GM21447 (cell line): ENCODE measurements around the gene CFAP97D2.
"Not testable (repeated sequence)": the region's sequence is repeated elsewhere in the genome, so short reads cannot be mapped to it uniquely, and the experiment has no call there.

Experiments
- ATAC-seq: cut with Tn5 transposase; IDR thresholded peaks from one replicate; pipeline ENCODE4 v1.9.1; 2021; ENCODE audit not compliant: unreplicated experiment

The CFAP97D2 gene

DNA sequence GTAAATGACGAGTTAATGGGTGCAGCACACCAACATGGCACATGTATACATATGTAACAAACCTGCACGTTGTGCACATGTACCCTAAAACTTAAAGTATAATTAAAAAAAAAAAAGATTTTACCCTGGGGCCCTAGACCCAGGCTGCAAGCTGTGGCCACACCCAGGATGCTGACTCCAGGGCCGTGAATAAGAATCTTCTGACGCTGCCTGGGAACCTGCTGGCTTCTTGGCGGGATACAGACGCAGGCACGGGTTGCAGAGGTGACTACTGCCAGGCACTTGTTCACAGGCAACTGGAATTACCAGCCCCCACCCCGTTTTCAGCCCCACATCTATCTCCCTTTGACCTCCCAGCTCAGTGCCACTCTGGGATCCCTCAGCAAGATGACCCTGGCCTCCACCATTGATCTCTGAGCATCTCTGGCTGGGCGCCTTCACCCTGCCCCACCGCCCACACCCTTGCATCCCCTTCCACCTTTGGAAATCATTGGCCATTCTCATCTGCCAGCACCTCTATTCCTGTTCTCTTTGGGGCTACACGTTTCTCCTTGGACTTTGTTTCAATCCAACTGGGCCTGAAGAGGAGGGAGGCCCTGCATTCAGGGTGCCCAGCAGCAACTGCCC lies 21.1 kb upstream of the CFAP97D2 start:
- no peak for ATAC-seq

DNA sequence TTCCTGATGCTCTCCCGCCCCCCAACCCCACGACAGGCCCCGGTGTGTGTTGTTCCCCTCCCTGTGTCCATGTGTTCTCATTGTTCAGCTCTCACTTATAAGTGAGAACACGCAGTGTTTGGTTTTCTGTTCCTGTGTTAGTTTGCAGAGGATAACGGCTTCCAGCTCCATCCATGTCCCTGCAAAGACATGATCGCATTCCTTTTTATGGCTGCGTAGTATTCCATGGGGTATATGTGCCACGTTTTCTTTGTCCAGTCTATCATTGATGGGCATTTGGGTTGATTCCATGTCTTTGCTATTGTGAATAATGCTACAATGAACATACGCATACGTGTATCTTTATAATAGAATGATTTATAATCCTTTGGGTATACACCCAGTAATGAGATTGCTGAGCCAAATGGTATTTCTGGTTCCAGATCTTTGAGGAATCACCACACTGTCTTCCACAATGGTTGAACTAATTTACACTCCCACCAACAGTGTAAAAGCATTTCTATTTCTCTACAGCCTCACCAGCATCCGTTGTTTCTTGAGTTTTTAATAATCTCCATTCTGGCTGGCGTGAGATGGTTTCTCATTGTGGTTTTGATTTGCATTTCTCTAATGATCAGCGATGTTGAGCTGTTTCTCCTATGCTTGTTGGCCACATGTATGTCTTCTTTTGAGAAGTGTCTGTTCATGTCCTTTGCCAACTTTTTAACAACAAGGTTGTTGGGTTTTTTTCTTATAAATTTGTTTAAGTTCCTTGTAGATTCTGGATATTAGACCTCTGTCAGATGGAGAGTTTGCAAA lies 20.0 kb upstream of the CFAP97D2 start:
- not testable (repeated sequence) for ATAC-seq

DNA sequence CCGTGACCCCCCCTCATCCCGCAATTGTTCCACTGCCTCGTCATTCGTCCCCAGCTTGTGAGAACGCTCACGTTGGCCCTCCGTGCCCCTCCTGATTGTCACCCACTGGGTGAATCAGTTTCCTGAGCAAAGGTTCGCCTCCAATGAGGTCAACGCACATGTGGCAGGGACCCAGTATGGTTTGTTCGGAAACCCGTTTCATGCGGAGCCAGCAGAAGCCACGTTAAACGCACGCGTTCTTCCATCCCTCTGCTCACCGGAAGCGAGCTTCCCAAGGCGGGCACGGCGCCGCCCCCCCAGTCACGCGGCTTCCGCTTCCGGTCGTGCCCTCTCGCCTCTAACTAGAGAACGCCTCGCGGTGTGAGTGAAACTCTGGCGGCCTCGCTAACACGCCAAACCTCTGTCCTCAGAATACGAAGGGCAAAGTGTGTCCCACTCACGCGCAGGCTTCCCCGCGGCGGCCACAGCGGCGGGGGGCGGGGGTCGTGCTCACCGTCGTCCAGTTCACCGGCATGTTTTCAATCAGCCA lies 18.0 kb upstream of the CFAP97D2 start:
- no peak for ATAC-seq

DNA sequence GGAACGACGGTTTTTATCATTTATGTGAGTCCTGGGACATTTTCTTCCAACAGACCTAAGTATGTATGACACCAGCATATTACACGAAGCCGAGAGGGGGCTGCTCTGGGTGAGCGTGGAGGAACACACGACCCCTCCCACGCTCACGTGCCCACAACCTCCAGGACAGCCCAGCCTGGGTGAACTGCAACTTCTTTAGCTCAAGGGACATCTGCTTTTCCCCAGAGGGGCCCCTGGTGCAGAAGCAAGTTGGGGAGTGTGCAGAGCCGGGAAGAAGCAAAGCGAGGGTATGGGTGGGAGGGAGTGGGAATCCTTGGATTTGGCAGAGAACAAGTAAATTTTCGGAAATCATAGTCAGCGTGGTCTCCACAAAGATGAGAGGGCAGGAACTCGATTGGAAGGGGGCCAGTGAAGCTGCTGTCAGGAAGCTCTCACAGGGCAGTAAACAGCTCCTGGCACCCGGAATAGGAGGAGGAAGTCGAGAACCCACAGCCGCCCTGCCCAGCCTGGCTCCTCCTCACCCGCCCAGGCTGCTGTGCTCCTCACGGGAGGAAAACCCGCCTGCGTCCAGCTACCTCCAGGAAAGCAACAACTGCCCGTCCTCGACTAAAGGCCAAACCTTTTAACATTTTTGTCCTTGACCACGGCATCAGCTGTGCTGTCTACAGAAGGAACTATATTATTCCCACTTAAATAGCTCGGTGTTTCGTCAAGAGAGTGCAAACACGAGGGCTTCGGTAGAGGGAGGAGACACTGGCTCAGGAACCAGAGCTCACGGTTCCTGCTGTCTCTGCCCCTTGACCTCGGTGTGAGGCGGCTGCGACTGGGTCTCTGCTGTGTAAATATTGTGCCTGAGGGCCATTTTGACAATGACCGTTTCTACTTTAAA lies 17.2 kb upstream of the CFAP97D2 start:
- no peak for ATAC-seq

DNA sequence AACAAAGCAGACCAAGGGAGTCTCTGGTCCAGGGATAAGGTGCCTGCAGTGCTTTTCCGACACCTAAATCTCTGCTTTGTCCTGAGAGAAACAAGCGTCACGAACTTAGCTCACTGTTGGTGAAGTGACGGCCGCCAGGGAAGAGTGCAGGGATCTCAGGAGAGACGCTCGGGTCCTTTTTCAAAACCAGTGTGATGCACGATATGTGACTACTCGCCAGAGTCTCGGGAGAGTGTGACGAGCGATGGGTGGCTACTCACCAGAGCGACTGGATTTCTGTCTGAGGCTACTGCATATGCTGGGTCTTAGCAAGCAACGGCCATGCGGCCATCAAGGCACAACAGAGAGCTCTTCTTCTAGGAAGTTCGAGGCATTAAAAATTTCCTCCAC lies 16.5 kb upstream of the CFAP97D2 start:
- no peak for ATAC-seq

DNA sequence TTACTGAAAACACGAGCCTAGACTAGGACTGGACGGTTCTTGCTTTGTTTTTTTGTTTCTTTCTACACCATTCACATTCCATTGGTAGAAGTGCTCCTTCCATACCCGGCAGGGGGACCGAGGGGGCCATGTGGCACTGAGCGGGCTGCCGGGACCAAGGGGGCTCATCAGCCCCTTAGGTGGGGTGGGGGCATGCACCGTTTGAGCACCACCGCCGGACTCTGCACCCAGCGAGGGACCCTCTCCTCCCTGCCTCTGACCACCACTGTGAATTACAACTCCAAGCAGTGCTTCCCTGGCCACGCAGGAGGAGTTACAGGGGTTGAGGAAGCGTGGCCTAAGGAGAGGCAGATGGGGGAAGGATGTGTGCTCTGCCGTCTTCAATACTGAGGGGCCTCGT lies 15.0 kb upstream of the CFAP97D2 start:
- ATAC-seq = no peak

DNA sequence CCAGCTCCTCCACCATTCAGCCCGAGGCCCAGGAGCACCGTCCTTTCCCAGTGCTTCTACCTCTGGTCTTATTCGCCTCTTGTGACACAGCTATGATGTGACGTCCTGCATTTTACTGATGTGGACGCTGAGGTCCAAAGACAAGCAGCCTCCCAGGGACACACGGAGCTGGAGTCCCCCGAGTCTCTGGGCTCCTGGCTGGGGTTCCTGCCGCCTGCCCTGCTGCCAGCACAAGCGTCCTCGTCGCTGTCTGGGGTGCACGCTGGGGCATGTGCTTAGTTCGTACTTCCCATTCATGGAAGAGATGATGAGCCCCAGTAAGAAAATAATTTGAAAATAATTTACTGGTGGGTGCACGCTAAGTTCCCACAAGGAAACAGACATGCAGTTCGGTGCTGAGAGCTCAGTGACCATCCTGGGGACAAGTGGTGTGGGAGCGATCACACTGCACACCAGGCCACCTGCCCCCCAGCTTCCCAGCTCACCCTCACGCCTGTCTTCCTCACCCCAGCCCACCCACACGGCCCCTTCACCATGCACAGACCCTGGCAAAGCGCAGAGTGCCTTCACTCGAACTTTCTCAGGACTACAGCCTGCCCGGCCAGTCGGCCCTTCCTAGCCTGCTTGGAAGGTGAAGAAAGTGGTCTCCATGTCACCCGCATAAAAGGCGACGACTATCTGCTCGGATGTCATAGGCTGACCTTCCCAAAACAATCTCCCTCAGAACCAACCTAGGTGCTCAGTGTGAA lies 14.2 kb upstream of the CFAP97D2 start:
- ATAC-seq = no peak

DNA sequence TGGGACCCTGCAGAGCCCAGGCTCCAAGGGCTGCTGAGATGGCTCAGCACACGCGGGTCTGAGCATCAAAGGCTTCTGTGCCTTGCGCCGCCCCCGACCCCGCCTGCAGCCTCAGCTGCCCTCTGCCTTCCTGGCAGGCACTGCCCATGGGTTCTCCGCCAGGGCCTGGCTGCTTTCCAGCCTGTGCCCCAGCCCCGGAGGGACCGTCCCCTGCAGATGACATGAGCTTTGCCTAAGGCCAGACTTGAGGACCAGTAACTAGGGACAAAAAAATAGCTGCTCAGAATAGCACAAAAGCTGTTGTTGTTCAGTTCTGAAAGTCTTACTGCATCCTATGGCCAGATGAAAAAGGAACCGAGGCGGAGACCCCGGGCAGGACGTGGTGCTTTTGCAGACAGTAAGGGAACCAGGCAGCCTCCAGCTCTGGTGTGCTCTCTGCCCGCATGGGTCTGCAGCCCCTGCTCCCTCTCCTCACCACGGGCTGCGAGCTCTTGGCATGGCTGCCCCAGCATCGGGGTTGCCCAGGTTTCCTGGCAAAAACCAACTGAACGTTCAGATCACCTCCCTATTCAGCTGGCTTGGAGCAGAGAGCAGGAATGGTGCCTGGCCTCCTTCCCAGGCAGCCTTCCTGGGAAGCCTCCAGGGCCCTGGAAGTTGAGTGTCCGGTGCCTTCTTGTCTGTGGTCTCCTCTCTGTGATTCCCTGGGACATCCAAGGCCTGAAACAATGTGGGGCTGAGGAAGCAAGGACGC lies 12.5 kb upstream of the CFAP97D2 start:
- ATAC-seq = no peak

DNA sequence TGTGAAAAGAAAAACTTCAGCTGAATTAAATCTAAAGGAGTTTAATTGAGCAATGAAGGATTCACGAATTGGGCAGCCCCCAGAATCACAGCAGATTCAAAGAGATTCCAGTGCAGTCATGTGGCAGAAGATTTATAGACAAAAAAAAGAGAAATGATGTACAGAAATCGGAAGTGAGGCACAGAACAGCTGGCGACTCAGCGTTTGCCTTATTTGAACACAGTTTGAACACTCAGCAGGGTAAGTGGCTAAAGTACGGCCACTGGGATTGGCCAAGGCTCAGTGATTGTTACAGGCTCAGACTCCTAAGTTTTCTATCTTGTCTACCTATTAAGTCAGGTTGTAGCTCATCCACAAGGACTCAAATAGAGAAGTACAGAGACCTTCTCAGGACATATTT lies 11.6 kb upstream of the CFAP97D2 start:
- ATAC-seq = no peak

DNA sequence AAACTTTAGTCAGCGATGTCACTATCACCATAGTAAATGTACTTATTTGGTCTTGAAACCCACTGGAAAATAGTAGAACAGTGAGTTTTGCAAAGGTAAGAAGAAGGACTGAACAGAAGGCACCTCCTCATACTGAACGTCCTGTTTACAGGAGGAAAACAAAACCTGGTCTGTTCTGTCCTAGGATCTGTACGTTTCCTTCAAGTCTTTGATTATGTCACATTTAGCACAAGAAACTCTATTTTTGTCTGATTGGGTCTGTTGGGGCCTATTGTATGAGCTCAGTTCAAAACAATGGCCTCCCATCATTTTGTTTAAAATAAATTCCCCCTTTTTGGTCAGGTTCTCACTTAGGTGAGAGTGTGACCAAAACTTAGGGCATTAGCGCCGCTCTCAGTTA lies 11.2 kb upstream of the CFAP97D2 start:
- ATAC-seq = no peak

DNA sequence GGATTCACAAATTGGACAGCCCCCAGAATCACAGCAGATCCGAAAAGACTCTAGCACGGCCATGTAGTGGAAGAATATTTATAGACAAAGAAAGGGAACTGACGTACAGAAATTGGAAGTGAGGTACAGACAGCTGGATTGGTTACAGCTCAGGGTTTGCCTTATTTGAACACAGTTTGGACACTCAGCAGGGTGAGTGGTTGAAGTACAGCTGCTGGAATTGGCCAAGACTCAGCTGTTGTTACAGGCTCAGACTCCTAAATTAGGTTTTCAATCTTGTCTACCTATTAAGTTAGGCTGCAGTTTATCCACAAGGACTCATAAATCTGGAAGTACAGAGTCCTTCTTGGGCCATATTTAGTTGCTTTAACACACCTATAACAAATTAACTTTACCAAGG lies 5.8 kb upstream of the CFAP97D2 start:
- ATAC-seq = no peak

DNA sequence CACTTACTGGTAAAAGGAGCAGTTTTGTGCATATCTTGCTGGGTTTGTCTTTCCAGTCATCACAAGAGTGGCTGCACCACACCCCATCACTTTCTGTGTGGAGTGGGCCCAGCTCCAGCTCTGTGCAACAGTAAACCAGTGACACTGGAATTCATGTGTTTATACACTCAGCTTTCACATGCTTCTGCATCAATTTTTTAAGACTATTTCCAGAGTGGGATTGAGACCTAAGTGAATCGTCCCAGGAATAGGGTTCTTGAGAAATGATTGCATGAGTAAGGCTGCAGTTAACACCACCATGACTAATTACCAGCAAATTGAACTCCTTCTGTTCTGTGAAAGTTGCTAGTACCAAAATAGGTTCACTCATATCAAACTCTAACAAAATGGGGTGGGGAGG lies 5.3 kb upstream of the CFAP97D2 start:
- no peak for ATAC-seq

DNA sequence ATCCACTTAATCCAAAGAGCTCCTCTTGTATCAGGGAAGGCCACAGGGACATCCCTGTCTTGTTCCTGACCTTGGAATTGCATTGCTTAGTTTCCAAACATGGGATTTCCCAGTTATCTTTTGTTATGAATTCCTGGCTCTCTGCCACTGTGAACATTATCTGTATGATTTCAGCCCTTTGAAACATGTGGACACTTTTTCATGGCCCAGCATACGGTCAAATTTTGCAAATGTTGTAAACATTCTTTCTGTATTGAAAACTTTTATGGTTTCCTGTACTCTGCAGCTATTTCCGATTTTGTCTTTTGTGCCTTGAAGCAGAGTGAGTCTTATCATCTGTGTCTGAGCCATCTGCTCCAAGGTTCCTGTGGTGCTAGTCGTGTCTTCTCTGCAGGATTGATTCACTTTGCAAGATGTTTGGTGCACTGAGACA lies 4.5 kb upstream of the CFAP97D2 start:
- no peak for ATAC-seq

DNA sequence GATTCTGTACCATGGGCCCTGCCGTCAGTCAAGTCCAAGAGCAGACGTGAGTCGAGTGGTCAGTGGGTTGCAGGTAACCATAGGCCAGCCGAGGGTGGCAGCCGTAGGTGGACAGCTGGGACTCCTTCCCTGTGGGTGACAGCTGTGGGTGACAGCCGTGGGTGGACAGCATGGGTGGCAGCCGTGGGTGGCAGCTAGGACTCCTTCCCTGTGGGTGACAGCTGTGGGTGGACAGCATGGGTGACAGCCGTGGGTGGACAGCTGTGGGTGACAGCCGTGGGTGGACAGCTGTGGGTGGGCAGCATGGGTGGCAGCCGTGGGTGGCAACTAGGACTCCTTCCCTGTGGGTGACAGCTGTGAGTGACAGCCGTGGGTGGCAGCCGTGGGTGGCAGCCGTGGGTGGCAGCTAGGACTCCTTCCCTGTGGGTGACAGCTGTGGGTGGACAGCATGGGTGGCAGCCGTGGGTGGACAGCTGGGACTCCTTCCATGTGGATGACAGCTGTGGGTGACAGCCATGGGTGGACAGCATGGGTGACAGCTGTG lies 2.6 kb upstream of the CFAP97D2 start:
- ATAC-seq = not testable (repeated sequence)

DNA sequence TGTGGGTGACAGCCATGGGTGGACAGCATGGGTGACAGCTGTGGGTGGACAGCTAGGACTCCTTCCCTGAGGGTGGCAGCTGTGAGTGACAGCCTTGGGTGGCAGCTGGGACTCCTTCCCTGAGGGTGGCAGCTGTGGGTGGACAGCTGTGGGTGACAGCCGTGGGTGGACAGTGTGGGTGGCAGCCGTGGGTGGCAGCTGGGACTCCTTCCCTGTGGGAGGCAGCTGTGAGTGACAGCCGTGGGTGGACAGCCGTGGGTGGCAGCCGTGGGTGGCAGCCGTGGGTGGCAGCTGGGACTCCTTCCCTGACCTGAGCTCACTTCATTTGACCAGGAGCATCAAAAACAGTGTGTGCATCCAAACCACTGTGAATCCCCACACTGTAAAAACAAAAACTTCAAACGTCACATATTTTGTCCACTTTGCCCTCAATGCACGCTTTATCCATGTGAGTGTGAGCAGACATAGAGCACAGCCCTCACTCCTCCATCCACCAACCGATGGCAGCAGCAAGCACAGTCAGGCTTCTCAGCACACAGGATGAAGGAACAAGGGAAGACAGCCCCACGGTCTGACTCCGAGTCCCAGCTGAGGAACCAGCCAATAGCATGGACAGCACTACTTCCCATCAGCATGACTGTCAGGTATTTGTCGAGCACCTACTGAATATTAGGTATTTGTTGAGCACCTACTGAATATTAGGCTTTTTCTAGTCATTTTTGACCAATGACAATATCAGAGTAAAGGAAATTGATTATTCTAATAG lies 1.6 kb upstream of the CFAP97D2 start:
- no peak for ATAC-seq

DNA sequence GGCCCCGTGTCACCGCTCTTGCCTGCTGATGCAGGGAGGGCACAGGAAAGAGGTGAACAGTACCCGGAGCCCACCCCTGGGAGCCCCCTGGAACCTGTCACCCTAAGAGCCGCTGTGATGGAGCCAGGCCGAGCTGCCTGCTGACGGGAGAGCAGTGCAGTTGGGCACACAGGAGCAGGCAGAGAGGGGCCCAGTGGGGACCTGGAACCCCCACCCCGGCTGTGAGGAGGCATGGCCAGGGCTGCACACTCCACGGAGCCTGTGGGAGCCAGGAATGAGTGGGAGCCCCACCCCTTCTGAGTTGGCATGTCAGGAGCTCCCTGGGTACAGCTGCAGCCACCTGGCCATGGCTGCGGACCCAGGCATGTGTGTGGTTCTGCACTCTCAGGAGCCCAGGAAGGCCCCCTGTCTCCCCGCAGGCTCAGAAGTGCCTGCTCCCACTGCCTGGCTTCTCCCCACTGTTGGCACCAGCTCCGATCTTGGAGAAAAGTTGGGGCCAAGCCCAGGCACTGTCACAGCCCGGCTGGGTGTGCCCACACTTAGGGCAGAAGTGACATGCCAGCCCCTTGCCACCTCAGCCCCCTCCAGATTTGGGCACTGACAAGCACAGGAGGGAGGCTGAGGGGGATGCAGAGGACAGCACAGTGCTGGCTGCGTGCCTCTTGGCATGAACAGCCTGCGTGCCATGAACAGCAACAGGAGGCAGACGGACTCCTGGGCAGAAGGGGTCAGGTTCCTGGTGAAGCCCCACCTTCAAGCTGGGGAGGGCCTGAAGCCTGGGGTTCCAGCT lies 6.3 kb downstream of the CFAP97D2 start:
- ATAC-seq = no peak

DNA sequence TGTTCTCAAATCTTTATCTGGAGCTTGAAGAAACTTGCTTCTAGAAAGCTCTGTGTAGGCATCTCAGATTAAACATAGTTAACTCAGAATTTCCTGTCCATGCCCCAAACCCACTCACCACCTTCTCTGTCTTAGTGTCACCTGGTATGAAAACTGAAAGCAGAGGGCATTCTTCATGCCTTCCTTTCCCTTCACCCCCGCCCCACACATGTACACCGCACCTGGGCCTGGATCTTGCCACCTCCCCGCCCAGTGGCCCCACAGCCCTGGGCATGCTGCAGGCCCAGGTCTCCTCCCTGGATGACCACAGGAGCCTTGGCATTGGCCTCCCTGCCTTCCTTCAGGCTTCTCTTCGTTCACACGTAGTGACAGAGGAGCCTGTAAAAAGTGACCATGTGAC lies 15.8 kb downstream of the CFAP97D2 start:
- ATAC-seq = no peak

DNA sequence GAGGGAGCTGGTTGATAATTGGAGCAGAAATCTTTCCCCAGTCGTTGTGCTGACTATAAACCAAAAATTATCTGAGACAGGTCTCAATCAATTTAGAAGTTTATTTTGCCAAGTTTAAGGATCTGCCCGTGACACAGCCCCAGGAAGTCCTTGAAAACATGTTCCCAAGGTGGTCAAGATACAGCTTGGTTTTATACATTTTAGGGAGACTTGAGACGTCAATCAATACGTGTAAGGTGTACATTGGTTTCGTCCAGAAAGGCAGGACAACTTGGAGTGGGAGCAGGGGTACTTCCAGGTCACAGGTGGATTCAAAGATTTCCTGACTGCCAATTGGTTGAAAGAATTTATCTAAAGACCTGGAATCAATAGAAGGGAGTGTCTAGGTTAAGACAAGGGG lies 17.6 kb downstream of the CFAP97D2 start:
- ATAC-seq = no peak
